HepG2 (cell line): Measurements from ENCODE around the gene APBB2.

Source experiments
- CEBPB ChIP-seq: IDR thresholded peaks from 2 replicates; pipeline ENCODE4 v1.6.1; 2011; ENCODE audit warnings: low read depth, low read length, improper control_type of control experiment, borderline replicate concordance
- EP300 ChIP-seq, 3 experiments: sonication (generic) in 1 of 3; formaldehyde crosslinking in 1 of 3; IDR thresholded peaks; 2 replicates each; pipeline versions ENCODE4 v1.5.1 to v1.6.1; 2011 to 2020; ENCODE audit warnings: low read depth in 2 of 3, low read length in 2 of 3, borderline replicate concordance in 1 of 3, improper control_type of control experiment in 1 of 3, mild to moderate bottlenecking in 1 of 3, missing genetic modification reagents in 1 of 3, moderate library complexity in 1 of 3
- JUN ChIP-seq: sonication (generic); formaldehyde crosslinking; IDR thresholded peaks from 2 replicates; pipeline ENCODE4 v1.4.0; 2020; ENCODE audit warnings: mild to moderate bottlenecking, missing genetic modification reagents
- KDM5B ChIP-seq: sonication (generic); formaldehyde crosslinking; IDR thresholded peaks from 2 replicates; pipeline ENCODE4 v1.4.0; 2020; ENCODE audit warnings: missing genetic modification reagents, mild to moderate bottlenecking, borderline replicate concordance
- NFE2L2 ChIP-seq: fragments of 150-350 bp; IDR thresholded peaks from 2 replicates; pipeline ENCODE4 v1.6.1; 2014; ENCODE audit warnings: low read length
- SIN3A ChIP-seq: IDR thresholded peaks from 2 replicates; pipeline ENCODE4 v1.6.1; 2011; ENCODE audit warnings: low read depth, mild to moderate bottlenecking, control low read depth, low read length, borderline replicate concordance
- YY1 ChIP-seq: IDR thresholded peaks from 2 replicates; pipeline ENCODE4 v1.6.1; 2011; ENCODE audit warnings: low read length, low read depth, moderate library complexity, mild to moderate bottlenecking; ENCODE audit not compliant: insufficient read depth, insufficient replicate concordance
- ZBTB20 ChIP-seq: sonication (generic); formaldehyde crosslinking; IDR thresholded peaks from 2 replicates; pipeline ENCODE4 v1.8.1; 2023; ENCODE audit warnings: missing genetic modification reagents, low read depth, mild to moderate bottlenecking, borderline replicate concordance
- ZNF441 ChIP-seq: sonication (generic); formaldehyde crosslinking; IDR thresholded peaks from 2 replicates; pipeline ENCODE4 v1.7.0; 2021; ENCODE audit warnings: missing genetic modification reagents, borderline replicate concordance
- ZNF510 ChIP-seq: sonication (generic); formaldehyde crosslinking; IDR thresholded peaks from 2 replicates; pipeline ENCODE4 v1.4.0; 2020; ENCODE audit warnings: low read depth, mild to moderate bottlenecking, missing genetic modification reagents
- ZNF567 ChIP-seq: sonication (generic); formaldehyde crosslinking; IDR thresholded peaks from 2 replicates; pipeline ENCODE4 v1.8.1; 2023; ENCODE audit warnings: mild to moderate bottlenecking, missing genetic modification reagents, borderline replicate concordance
- TF ChIP-seq, protein P1 (sequence below): sonication (generic); formaldehyde crosslinking; IDR thresholded peaks from 2 replicates; pipeline ENCODE4 v1.4.0; 2020; ENCODE audit warnings: mild to moderate bottlenecking, low read depth, missing genetic modification reagents

DNA sequence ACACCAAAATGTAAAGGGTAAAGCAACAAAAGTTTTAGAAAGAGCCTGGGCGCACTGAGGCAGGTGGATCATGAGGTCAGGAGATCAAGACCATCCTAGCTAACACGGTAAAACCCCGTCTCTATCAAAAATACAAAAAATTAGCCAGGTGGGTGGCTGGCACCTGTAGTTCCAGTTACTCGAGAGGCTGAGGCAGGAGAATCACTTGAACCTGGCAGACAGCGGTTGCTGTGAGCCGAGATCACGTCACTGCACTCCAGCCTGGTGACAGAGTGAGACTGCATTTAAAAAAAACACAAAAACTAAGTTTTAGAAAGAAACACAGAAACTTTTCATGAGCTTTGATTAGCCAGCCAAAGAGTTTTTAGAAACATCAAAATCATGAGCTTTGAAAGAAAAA is 76.5 kb downstream of the APBB2 start:
- no peak for TF ChIP-seq ZNF510 (CRISPR knock-in tag)
- TF ChIP-seq ZNF441: no peak
- no peak for TF ChIP-seq JUN (CRISPR knock-in tag)
- no peak for TF ChIP-seq NFE2L2
- no peak for TF ChIP-seq ZNF567
- TF ChIP-seq EP300 (IDR thresholded peaks at IDR 0.05; ENCODE audit: low read depth in 2 of 2, low read length in 2 of 2): no peak
- TF ChIP-seq EP300 (CRISPR knock-in tag; IDR thresholded peaks at IDR 0.05; ENCODE audit: borderline replicate concordance): no peak
- TF ChIP-seq CEBPB: no peak
- no peak for TF ChIP-seq YY1
- TF ChIP-seq, protein P1, sequence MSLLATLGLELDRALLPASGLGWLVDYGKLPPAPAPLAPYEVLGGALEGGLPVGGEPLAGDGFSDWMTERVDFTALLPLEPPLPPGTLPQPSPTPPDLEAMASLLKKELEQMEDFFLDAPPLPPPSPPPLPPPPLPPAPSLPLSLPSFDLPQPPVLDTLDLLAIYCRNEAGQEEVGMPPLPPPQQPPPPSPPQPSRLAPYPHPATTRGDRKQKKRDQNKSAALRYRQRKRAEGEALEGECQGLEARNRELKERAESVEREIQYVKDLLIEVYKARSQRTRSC (CRISPR knock-in tag): no peak
- no peak for TF ChIP-seq ZBTB20
- TF ChIP-seq SIN3A: no peak
- no peak for TF ChIP-seq KDM5B (CRISPR knock-in tag)
